Daoy (cell line): ENCODE measurements around the gene TFF3. TPM values are rescaled to one million over a fixed set of nuclear protein-coding genes. Genes with fewer than 3 reads are reported as not detected.
A peak's percentile ranks its signal among the peaks of the same experiment; 100 is the strongest.

ENCODE experiments used
- DNase-seq: peaks from one replicate; pipeline ENCODE4 v3.0.0-alpha.2; 2015; ENCODE audit warnings: low read depth
- total RNA-seq: library from RNA; depleted of rRNA; stranded (reverse); fragments of >200 nt; shearing (Covaris generic); gene quantifications from 2 replicates; pipeline ENCODE4 v1.2.3, GENCODE V29; 2014

The TFF3 gene
- total RNA-seq, 1 experiment from 2014 or later, result 3.4 TPM

DNA sequence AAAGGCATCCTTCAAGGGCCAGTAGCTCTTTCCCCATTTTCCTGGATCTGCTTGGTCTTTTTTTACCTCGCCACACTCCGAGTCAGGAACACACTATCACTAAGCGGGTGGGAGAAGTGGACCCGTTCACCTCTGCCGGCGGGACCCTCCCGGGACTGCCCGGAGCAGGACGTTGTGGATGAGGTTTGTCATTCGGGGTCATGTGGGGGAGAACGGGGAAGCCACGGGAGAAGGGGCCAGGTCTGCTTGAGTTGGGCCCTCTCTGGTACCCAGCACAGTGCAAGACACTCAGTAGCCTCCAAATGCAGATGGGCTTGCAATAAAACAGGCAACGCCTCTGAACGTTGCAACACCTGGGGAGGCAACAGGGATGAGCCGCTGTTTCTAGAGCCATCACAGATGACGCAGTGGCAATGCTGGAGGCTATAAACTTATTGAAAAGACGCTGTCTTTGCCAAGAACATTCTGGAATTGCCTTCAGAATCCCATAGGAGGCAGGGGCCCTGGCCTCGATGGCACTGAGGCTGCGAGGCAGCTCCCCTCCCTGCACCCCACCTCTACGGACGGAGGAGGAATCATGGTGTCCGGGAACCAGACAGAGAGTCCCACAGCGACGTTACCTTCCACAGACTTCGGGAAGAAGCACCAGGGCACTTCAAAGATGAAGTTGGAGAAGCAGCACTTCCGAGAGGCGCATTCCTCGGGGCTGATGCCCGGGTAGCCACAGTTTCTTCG, 31.8 kb upstream of the TFF3 start:
- DNase-seq, result no peak

DNA sequence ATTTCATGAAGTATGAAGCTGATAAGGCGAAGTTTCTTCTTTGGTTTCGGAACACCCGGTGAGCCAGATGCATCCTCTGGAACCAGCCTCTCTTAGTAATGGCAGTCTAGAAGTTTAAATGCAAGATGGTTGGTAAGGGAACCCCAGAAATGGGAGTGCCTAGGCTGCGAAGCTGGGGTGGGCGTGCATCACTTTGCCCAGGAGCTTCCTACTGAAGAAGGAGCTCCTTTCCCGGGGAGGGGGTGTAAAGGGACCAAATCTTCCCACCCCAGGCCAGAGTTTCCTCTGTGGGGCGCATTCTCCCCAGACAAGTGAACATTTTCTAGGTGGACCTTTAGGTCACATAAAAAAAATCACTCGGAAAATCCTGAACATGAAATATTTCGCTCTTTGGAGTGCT, 31.2 kb upstream of the TFF3 start:
- DNase-seq, result no peak

DNA sequence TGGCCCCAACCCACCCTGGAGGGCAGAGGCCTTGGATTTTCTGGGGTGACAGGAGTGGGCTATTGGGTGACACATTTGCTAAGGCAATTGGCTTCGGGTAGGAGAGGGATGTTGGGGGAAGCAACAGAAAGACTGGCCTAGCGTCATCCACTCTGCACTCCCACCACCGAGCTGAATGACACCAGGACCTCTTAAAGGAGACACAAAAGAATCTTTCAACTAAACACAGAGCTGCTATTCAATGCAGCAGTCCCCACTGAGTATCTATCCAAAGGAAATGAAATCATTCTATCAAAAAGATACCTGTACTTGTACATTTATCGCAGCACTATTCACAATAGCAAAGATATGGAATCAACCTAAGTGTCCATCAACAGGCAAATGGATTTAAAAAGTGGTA, 29.4 kb upstream of the TFF3 start:
- DNase-seq, result no peak

DNA sequence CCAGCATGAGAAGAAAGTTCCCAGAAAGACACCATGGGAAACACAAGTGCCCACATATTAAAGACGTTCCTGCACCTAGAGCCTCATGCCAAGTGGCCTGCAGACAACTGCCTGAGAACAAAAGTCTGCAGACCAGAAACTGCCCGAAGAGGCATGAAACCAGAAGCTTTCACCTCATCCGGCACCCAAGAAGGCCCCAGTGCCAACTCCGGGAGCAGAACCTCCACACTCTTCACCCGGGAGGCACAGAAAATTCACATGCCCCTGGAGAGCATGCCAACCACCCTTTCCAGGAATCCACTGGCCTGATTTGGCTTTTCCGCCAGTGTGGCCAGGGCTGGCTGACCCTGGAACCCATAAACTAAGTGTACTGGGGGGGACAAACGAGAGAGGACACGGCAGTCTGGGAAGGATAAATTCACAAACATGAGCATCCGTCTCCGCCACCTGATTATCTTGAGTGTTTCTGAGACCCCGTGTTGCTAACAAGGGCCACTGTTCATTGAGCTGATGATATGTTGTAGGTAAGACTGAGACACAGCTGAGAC, 28.8 kb upstream of the TFF3 start:
- DNase-seq, result no peak

DNA sequence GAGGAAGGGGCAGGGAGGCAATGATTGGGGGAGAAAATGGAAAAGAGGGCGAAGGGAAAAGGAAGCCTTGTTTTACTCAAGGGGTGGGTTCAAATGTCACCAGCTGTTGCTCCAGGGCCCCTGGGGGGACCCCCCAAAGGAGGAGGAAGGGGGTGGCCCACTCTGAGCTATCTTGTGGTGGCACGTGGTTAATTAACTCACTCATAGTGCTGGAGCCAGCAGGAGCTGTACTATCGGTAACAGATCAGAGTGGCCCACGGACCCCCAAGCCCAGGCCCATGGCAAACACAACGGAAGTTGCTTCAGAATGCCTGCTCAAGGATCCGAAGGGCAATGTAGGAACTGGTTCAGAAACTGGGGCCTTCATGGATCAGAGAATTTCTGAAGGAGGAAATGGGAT, 28.3 kb upstream of the TFF3 start:
- DNase-seq, result no peak

DNA sequence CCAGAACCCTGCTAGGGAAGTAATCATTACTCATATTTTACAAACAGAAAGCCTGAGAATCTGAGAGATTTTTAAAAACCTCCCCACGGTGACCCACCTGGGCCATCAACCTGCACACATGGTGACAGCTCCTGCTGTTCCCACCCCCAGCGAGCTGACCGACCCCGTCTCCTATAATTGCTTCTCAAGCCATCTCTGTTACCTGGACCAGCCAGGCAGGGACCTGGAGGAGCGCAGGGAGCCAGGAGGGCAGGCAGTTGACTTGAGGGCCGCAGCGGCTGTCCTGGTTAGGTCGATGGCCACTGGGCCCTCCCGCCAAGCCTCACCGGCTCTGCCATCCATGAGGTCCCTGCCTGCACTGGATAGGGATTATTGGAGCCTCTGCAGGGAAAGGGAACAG, 27.9 kb upstream of the TFF3 start:
- DNase-seq, result no peak

DNA sequence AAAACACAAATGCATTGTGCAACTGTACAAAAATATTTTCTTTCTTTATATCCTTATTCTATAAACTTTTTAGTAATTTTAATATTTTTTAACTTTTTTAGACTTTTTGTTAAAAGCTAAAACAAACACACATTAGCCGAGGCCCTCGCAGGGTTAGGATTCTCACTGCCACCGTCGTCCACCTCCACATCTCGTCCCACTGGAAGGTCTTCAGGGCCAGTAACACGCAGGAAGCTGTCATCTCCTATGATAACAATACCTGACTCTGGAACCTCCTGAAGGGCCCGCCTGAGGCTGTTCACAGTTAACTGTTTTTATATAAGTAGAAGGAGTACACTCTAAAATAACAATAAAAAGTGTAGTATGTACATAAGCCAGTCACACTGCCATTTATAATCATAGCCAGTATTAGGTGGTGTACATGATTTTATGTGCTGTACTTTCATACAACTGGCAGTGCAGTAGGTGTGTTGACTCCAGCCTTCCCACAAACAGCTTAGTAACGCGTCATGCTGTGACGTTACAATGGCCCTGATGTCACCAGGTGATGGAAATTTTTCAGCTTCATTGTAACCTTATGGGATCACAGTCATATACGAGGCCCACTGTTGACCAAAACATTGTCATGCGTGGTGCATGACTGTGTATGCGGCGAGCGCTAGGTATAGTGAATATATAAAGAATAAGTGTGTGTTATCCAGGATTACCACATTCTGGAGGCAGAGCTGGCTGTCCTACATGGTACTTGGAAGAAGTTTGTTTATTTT, 26.8 kb upstream of the TFF3 start:
- no peak for DNase-seq

DNA sequence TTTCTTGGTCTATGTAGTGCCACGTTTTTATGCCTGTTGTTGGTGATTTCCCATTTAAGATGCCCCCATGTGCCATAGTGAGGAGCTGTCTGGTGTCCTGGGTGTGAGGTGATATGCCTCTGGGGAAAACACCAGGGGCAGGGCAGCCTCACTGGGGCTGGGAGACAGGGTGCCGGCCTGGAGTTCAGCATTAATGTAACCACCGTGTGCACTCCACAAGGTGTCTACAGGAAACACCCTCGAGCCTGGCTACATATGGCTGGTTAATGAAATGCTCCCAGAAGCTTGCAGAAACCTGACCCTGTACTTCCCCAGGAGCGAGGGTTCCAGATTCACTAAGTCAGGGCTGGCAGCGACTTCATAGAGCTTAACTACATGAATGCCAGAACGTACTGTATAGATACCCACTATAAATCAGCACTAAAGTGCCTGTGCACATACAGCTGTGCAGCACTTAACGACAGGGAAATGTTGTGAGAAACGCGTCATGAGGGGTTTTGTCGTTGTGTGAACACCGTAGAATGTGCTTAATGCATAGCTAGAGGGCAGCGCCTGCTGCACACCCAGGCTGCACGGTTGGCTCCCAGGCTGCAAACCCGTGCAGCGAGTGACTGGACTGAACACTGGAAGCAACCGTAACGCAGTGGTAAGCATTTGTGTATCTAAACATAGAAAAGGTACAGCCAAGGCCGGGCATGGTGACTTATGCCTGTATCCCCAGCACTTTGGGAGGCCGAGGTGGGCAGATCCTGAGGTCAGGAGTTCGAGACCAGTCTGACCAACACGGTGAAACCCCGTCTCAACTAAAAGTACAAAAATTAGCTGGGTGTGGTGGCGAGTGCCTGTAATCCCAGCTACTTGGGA, 25.2 kb upstream of the TFF3 start:
- DNase-seq, result no peak

DNA sequence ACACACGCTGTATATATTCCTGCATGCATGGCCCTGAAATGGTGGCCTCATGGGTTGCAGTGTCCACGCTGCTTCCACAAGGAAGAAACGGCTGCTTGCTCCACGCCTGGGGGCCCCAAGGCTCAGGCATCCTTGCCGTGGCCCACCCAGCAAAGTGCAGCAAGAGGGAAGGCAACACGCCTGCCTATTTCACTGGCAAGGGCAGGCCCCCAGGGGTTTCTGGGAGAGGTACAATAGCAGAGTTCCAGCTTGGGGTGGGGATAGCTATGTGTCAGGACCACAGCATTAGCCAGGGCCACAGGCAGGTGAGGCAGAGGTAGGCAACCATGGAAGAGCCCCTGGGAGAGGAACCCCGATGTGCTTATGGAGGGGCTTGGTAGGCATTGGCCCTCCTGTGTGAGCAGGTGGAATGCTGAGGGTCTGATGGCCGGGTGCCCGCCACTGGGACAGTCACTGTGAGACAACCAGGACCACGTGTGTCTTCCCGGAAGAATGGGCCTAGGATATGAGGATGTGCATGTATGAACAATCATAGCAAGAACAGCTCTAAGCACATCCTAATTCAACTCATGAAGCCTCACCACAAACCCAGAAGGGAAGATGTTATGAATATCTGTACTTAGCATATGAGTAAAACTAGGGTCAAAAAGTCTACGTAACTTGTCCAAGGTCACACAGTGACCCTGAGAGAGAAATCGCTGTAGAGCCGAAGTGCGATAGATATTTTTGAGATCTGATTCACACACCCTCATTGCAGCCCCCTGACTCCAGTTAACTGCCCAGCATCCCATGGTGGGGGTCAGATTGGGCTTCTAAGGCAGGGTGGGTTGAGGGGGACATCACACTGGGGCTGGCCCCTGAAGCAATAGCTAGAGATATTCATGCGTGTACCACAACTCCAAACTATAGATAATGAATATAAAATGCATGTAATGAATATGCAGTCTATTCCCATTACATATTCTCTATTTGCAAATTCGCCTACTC, 23.8 kb upstream of the TFF3 start:
- no peak for DNase-seq

DNA sequence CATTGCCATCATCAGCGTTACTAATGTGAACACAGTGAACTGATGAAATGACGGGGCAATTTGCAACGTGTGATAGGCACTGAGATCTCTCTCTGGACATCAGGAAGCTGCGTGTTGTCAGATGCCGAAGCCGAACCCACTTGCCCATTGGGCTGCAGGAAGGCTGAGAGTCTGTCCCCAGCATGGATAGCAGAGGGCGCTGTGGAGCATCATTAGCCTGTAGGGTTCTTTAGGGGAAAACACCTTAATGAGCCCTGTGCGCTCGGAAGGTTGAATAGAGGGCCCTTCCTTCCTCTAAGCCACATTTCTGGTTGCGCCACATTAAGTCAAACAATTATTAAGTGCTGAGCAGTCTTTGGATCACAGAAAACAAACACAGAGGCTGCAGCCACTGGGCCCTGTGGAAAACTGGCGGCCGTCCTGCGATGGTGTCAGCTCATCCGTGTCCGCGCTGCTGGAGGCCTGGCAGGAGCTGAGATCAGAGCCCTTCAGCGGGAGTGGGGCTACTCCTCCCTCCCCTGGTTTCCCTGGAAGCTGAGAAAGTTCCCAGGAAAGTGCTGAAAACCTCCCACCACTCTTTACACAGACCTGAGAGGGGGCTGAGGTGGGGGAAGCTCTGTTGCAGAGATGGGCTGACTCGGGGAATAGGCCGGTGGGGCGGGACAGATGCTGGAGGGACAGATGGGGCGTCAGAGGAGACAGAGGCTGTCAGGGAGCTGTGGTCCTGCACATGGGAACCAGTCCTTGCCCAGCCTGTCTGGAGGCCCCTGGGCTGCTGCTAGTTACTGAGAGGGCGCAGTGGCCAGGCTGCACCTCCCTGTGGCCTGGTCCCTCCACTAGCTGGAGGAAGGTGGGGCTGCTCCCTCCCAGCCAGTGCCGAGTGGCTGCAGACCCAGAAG, 22.9 kb upstream of the TFF3 start:
- peak; percentile 83 for DNase-seq

DNA sequence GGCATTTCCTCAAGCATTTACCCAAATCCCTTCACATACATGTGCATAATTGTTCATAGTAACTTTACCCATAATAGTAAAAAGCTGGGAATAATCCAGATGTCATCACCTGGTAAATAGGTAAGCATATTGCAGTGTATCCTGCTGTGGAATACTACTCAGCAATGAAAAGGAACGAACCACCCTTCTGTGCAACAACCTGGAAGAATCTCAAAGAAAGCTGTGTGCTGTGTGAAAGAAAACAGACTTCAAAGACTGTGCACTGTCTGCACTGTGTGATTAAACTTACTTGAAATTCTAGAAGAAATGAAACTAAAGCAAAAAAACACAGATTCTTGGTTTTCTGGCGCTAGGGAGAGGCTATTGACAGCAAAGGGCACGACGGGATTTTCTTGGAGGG, 22.1 kb upstream of the TFF3 start:
- no peak for DNase-seq

DNA sequence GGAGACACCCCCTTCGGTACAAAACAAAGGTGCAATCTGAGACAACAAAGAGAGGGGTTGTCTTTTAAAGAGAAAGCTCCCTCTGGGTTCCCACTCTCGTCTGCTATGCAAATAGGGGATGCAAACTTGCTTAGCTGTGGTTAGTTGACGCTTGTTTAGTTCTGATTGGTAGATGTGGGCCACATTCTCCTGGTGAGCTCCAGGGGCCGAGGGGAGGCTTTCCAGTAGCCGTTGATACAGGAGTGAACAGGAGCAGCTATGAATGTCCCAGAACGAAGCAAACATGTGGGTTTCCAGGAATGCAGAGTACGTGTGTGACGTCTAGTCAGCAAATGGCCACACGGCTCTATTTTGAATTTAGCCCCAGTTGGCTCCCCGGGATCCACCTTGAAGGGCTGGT, 20.8 kb upstream of the TFF3 start:
- peak; percentile 41 for DNase-seq

DNA sequence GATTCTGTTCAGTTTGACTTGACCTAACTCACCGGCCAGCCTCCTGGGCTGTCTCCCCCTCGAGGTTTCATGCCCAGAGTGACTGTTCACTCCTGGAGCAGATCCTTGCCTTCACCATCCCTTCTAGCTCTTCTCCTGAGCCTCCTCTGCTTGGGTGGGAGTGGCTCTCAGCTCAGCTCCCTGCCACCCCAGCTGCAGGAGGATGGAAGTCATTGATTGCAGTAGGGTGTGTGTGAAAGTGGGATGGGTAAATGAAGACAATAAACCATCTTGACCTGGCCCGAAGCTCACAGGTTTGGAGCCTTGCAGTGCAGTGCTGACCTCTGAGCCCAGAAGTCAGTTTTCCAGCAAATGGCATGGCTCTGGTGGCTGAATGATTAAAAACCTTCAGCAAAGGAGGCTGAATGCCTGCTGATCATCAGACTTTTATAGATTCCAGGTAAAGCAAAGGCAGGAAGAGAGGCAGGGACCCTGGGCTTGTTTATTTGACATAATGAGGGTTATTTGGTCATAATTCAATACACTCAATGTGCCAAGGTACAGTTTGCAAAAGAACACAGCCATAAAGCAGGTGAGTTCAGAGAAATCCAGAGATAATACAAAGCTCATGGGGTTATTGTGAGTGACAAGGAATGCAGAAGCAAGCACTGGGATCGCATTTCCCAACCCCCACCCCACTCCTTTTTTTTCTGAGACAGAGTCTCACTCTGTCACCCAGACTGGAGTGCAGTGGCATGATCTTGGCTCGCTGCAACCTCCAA, 17.5 kb upstream of the TFF3 start:
- no peak for DNase-seq

DNA sequence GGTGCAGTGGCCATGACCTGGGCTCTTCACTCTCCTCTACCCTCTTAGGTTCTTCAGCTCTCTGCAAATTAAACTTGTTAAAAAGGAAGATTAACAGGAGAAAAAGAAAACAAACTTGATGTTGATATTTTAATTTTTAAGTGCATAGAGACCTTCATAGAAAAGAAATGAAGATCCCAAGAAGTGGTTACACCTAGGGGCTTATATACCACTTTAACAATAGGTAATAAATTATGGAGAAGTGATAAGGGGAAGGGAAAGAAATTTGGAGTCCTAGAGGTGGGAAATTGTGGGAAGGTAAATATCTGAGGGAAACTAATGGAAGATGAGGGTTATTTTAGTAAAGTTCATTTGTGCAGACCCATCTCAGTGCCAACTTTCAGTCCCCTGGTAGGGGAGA, 16.5 kb upstream of the TFF3 start:
- no peak for DNase-seq

DNA sequence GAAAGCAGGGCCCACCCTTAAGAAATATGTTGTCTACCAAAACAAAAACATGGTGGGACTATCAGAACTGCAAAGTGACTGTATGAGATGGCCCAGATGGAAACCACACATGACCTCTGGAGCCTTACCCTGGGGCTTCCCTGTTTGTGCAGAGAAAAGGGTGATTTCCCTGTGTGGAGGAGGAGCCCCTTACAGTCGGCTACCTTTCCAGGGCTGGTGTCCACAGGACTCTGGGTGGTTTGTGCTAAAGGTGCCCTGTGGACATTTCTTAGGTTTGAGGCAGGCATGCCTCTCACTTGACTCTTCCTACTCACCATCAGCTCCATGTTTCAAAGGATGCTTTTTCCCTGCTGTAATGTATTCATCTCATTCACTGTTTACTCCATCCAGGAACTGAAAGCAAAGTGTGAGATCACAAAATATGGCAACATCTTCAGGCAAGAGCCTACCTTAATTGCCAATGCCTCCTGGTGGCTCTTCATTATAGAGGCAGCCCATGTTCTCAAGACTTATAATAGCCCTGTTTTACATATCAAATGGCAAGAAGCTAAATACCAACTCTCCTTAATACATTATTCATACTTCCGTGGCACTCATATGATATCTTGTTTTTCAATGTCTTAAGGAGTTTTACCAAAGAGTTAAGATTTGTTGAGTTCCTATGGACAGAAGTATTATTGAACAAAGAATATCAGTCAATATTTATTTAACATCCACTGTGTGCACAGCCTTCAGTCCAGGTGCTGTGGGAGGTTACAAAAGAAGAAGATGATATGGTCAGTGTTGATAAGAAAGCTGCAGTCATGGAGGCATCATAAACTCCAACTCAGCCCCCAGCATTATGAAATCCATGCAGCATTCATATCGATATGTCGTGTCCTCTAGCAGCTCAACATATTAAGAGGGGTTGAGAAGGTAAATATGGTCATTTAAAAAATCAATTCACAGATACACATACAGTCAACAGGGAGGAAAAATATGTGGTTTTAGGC, 15.5 kb upstream of the TFF3 start:
- no peak for DNase-seq

DNA sequence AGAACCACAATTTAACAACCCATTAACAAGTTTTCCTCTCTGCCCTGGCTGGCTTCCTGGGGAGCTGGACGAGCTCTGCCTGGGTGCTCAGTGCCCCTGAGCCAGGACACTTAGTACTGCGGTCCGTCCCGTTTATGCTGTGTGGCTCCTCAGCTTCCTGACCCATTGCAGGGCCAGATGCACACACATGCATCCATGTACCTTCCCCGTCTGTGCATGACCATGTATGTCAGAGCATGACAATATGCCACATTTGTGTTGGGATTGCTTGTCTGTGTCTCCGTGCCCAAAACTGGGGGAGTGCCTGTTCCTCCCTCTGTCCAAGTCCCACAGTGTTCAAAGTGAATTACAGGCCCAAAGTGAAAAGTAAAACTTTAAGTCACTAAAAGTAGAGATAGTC, 9.7 kb upstream of the TFF3 start:
- DNase-seq, result no peak

DNA sequence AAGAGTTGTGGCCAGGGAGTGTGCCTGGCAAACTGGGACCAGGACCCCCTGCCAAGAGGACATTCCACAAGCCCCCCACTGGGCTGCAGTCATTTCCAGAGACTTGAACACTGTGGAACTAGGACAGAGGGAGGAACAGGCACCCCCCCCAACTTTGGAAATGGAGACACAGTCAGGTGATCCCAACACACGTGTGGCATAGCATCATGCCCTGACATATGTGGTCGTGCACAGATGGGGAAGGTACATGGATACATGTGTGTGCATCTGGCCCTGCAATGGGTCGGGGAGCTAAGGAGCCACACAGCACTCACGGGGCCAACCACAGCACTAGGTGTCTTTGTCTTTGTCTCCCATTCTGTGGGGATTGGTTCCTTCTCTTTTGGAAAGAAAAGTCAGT, 6.6 kb upstream of the TFF3 start:
- DNase-seq, result no peak

DNA sequence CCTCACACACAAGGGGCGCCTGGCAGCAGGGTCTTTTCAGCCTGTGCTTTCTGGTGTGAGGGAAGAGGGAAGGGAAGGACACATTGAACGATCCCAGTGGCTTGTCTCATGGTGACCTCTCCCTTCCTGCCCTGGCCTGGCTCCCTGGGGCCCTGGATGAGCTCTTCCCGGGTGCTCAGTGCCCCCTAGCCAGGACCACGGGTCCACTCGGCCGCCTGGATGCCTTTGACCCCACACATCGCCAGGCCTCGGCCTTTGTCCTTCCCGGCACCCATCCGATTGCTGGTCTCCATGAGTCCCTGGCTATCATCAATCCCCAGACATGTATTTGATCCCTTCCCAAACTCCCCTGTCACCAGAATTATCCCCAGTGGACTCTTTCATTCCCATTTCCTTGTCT, 6.0 kb upstream of the TFF3 start:
- DNase-seq, result no peak
